ENCODE results near the gene CENPS. TPM values are rescaled to one million over a fixed set of nuclear protein-coding genes. Genes with fewer than 3 reads are reported as not detected.

The CENPS gene
- total and polyA plus RNA-seq, 2 of the 13 experiments (the other 11 are each of a cell fraction or from before 2014, with no cell fraction given) = 3.3 to 22.0 TPM

DNA sequence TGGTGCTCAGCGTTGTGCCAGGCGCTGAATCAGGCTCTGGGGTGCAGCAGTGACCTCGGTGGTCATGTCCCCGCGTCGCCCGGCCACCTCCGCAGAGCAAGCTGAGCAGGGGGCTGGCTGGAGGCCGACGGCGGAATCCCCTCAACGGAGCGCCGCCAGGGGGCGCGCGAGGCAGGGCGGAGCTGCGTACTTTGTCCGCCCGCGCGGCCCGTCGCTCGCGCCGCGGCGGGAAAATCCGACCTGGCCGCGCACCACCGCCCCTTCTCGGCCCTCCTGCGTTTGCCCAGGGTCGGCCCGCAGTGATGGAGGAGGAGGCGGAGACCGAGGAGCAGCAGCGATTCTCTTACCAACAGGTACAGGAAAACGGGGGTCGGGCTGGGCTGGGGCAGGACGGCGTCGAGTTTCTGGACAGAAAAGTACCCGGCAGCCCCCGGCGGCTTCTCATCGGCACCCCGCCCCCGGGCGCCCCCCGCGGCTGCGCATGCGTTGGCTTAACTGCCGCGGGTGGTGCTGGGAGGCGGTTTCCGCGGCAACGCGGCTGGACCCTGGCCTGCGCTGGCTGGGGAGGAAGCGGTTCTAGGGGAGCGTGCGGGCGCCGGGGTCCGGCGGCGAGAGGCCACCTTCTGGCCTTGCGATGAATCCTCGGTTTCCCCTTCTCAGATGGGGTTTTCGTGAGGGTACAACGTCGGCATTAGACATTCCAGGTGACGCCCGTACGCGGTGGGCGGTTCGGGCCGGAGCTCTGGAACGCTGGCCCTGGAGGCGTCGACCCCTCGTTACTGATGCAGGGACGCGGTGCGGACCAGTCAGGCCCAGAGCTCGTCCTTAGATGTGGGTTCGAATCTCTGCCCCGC, at the start of gene CENPS (continued):
- TF ChIP-seq ZFX (CRISPR knock-in tag; IDR thresholded peaks at IDR 0.05; ENCODE audit: low read depth) (peak; percentile 91), ZNF263 (CRISPR knock-in tag; IDR thresholded peaks at IDR 0.05) (peak; percentile 57), ATM (IDR thresholded peaks at IDR 0.05; ENCODE audit: borderline replicate concordance) (no peak), ZNF75D (CRISPR knock-in tag; IDR thresholded peaks at IDR 0.05; ENCODE audit: borderline replicate concordance) (no peak), ZNF224 (CRISPR knock-in tag; IDR thresholded peaks at IDR 0.05) (peak; percentile 89; the same call in 1 of the 2 replicates)
- TF ChIP-seq, protein P1, sequence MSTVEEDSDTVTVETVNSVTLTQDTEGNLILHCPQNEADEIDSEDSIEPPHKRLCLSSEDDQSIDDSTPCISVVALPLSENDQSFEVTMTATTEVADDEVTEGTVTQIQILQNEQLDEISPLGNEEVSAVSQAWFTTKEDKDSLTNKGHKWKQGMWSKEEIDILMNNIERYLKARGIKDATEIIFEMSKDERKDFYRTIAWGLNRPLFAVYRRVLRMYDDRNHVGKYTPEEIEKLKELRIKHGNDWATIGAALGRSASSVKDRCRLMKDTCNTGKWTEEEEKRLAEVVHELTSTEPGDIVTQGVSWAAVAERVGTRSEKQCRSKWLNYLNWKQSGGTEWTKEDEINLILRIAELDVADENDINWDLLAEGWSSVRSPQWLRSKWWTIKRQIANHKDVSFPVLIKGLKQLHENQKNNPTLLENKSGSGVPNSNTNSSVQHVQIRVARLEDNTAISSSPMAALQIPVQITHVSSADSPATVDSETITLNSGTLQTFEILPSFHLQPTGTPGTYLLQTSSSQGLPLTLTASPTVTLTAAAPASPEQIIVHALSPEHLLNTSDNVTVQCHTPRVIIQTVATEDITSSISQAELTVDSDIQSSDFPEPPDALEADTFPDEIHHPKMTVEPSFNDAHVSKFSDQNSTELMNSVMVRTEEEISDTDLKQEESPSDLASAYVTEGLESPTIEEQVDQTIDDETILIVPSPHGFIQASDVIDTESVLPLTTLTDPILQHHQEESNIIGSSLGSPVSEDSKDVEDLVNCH (CRISPR knock-in tag; IDR thresholded peaks at IDR 0.05) = peak; percentile 73; the same call in 1 of the 2 replicates
- TF ChIP-seq, protein P2, sequence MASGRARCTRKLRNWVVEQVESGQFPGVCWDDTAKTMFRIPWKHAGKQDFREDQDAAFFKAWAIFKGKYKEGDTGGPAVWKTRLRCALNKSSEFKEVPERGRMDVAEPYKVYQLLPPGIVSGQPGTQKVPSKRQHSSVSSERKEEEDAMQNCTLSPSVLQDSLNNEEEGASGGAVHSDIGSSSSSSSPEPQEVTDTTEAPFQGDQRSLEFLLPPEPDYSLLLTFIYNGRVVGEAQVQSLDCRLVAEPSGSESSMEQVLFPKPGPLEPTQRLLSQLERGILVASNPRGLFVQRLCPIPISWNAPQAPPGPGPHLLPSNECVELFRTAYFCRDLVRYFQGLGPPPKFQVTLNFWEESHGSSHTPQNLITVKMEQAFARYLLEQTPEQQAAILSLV (CRISPR knock-in tag; IDR thresholded peaks at IDR 0.05; ENCODE audit: borderline replicate concordance) = 0 out of 2 replicates have a peak, but pooled peaks have one; percentile 62
- TF ChIP-seq, protein P3, sequence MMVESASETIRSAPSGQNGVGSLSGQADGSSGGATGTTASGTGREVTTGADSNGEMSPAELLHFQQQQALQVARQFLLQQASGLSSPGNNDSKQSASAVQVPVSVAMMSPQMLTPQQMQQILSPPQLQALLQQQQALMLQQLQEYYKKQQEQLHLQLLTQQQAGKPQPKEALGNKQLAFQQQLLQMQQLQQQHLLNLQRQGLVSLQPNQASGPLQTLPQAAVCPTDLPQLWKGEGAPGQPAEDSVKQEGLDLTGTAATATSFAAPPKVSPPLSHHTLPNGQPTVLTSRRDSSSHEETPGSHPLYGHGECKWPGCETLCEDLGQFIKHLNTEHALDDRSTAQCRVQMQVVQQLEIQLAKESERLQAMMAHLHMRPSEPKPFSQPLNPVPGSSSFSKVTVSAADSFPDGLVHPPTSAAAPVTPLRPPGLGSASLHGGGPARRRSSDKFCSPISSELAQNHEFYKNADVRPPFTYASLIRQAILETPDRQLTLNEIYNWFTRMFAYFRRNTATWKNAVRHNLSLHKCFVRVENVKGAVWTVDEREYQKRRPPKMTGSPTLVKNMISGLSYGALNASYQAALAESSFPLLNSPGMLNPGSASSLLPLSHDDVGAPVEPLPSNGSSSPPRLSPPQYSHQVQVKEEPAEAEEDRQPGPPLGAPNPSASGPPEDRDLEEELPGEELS (CRISPR knock-in tag; IDR thresholded peaks at IDR 0.05) = peak; percentile 64
- TF ChIP-seq, protein P4, sequence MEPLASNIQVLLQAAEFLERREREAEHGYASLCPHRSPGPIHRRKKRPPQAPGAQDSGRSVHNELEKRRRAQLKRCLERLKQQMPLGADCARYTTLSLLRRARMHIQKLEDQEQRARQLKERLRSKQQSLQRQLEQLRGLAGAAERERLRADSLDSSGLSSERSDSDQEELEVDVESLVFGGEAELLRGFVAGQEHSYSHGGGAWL (CRISPR knock-in tag; IDR thresholded peaks at IDR 0.05) = peak; percentile 87
- TF ChIP-seq, protein P5, sequence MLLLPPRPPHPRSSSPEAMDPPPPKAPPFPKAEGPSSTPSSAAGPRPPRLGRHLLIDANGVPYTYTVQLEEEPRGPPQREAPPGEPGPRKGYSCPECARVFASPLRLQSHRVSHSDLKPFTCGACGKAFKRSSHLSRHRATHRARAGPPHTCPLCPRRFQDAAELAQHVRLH (CRISPR knock-in tag; IDR thresholded peaks at IDR 0.05; ENCODE audit: borderline replicate concordance, low read depth) = peak; percentile 71
- TF ChIP-seq, protein P6, sequence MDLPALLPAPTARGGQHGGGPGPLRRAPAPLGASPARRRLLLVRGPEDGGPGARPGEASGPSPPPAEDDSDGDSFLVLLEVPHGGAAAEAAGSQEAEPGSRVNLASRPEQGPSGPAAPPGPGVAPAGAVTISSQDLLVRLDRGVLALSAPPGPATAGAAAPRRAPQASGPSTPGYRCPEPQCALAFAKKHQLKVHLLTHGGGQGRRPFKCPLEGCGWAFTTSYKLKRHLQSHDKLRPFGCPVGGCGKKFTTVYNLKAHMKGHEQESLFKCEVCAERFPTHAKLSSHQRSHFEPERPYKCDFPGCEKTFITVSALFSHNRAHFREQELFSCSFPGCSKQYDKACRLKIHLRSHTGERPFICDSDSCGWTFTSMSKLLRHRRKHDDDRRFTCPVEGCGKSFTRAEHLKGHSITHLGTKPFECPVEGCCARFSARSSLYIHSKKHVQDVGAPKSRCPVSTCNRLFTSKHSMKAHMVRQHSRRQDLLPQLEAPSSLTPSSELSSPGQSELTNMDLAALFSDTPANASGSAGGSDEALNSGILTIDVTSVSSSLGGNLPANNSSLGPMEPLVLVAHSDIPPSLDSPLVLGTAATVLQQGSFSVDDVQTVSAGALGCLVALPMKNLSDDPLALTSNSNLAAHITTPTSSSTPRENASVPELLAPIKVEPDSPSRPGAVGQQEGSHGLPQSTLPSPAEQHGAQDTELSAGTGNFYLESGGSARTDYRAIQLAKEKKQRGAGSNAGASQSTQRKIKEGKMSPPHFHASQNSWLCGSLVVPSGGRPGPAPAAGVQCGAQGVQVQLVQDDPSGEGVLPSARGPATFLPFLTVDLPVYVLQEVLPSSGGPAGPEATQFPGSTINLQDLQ (CRISPR knock-in tag; IDR thresholded peaks at IDR 0.05) = peak; percentile 68; the same call in 1 of the 2 replicates
- TF ChIP-seq, protein P7, sequence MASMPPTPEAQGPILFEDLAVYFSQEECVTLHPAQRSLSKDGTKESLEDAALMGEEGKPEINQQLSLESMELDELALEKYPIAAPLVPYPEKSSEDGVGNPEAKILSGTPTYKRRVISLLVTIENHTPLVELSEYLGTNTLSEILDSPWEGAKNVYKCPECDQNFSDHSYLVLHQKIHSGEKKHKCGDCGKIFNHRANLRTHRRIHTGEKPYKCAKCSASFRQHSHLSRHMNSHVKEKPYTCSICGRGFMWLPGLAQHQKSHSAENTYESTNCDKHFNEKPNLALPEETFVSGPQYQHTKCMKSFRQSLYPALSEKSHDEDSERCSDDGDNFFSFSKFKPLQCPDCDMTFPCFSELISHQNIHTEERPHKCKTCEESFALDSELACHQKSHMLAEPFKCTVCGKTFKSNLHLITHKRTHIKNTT (CRISPR knock-in tag; IDR thresholded peaks at IDR 0.05) = no peak
- TF ChIP-seq, protein P8, sequence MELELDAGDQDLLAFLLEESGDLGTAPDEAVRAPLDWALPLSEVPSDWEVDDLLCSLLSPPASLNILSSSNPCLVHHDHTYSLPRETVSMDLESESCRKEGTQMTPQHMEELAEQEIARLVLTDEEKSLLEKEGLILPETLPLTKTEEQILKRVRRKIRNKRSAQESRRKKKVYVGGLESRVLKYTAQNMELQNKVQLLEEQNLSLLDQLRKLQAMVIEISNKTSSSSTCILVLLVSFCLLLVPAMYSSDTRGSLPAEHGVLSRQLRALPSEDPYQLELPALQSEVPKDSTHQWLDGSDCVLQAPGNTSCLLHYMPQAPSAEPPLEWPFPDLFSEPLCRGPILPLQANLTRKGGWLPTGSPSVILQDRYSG (CRISPR knock-in tag; IDR thresholded peaks at IDR 0.05) = no peak
